Activated naive CD4-positive, alpha-beta T cell (primary cell): ENCODE measurements around the gene MYCBP2.
"Not testable (repeated sequence)": the region's sequence is repeated elsewhere in the genome, so short reads cannot be mapped to it uniquely, and the experiment has no call there.

ENCODE experiments used
- DNase-seq, 4 experiments: peaks; one replicate each; lab custom pipeline; 2025; lab: John Stamatoyannopoulos, UW

The MYCBP2 gene

GRCh38 chr13:77028202-77028601 is 298.7 kb downstream of the MYCBP2 start:
- no peak for DNase-seq

GRCh38 chr13:77026861-77027621 is 299.9 kb downstream of the MYCBP2 start, which contains the start of gene FBXL3:
Gene FBXL3 (minus strand): TSS chr13:77027159. CDS start chr13:77021860, 5,299 bp downstream.
- peak; percentile 66 to 90 (median 76) for DNase-seq

GRCh38 chr13:77026255-77026860 is 300.5 kb downstream of the MYCBP2 start:
- peak; percentile 55 to 75 (median 59) for DNase-seq

- DNase-seq = no peak
These were observed 304.6 kb downstream of the MYCBP2 start for GRCh38 chr13:77022341-77022740.

GRCh38 chr13:77019756-77020155 is 307.1 kb downstream of the MYCBP2 start:
- no peak for DNase-seq

- no peak for DNase-seq
These were observed 309.8 kb downstream of the MYCBP2 start for GRCh38 chr13:77016888-77017623.

GRCh38 chr13:77016251-77016812 is 310.6 kb downstream of the MYCBP2 start:
- no peak for DNase-seq

- no peak for DNase-seq
These were observed 311.8 kb downstream of the MYCBP2 start for GRCh38 chr13:77014906-77015685.

GRCh38 chr13:77013853-77014542 is 312.9 kb downstream of the MYCBP2 start:
- DNase-seq = no peak

GRCh38 chr13:77009719-77010118 is 317.2 kb downstream of the MYCBP2 start:
- not testable (repeated sequence) for DNase-seq

- DNase-seq = no peak
These were observed 317.9 kb downstream of the MYCBP2 start for GRCh38 chr13:77009011-77009410.

GRCh38 chr13:77008337-77008736 is 318.6 kb downstream of the MYCBP2 start:
- DNase-seq = not testable (repeated sequence)

- no peak for DNase-seq
These were observed 324.2 kb downstream of the MYCBP2 start for GRCh38 chr13:77002590-77003190.

- no peak for DNase-seq
These were observed 324.8 kb downstream of the MYCBP2 start for GRCh38 chr13:77001963-77002587.

GRCh38 chr13:77001540-77001939 is 325.4 kb downstream of the MYCBP2 start:
- no peak for DNase-seq

- DNase-seq = no peak
These were observed 326.4 kb downstream of the MYCBP2 start for GRCh38 chr13:77000475-77000874.
